Esophagus squamous epithelium (tissue), 4 donors: Measurements from ENCODE around the gene TMPRSS3.

Experiments
- POLR2A ChIP-seq, 4 donors: fragments of 450-650 bp; IDR thresholded peaks; one replicate each; pipeline ENCODE4 v1.6.1; 2017; ENCODE audit warnings: antibody characterized with exemption in 4 of 4, mild to moderate bottlenecking in 4 of 4, moderate library complexity in 3 of 4
- TF ChIP-seq, protein P1 (sequence below), 6 experiments: fragments of 450-650 bp in 4 of 6; fragments of 200-600 bp in 2 of 6; sonication (generic) in 2 of 6; IDR thresholded peaks; one replicate each; pipeline ENCODE4 v1.5.1; 2016 to 2019; ENCODE audit warnings: antibody characterized with exemption in 6 of 6, mild to moderate bottlenecking in 4 of 6, moderate library complexity in 4 of 6

GRCh38 chr21:42411197-42411869, 15.5 kb upstream of the TMPRSS3 start:
- TF ChIP-seq, protein P1, sequence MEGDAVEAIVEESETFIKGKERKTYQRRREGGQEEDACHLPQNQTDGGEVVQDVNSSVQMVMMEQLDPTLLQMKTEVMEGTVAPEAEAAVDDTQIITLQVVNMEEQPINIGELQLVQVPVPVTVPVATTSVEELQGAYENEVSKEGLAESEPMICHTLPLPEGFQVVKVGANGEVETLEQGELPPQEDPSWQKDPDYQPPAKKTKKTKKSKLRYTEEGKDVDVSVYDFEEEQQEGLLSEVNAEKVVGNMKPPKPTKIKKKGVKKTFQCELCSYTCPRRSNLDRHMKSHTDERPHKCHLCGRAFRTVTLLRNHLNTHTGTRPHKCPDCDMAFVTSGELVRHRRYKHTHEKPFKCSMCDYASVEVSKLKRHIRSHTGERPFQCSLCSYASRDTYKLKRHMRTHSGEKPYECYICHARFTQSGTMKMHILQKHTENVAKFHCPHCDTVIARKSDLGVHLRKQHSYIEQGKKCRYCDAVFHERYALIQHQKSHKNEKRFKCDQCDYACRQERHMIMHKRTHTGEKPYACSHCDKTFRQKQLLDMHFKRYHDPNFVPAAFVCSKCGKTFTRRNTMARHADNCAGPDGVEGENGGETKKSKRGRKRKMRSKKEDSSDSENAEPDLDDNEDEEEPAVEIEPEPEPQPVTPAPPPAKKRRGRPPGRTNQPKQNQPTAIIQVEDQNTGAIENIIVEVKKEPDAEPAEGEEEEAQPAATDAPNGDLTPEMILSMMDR (IDR thresholded peaks at IDR 0.05): no peak
- TF ChIP-seq POLR2A (IDR thresholded peaks at IDR 0.05): no peak
